OCI-LY7 (cell line): ENCODE results near the gene MRPL33. TPM values are rescaled to one million over a fixed set of nuclear protein-coding genes. Genes with fewer than 3 reads are reported as not detected.

Experiments
- BruUV-seq: library from RNA; stranded (reverse); fragments of 400-500 nt; replicated peaks from 2 replicates; lab custom pipeline; 2021; lab: Mats Ljungman, UMichigan
- CTCF ChIA-PET: fragments of 300-600 bp; sonication (Branson Sonifier 250); formaldehyde crosslinking; loops from one replicate; lab custom pipeline; 2022; ENCODE audit warnings: antibody characterized with exemption; ENCODE audit not compliant: unreplicated experiment; lab: Charles Lee
- POLR2A ChIA-PET: fragments of 300-600 bp; sonication (Branson Sonifier 250); formaldehyde crosslinking; loops from one replicate; lab custom pipeline; 2022; ENCODE audit warnings: antibody characterized with exemption; lab: Charles Lee
- DNase-seq: peaks from one replicate; pipeline ENCODE4 v3.0.0-alpha.2; 2015; ENCODE audit warnings: low spot score
- H2AFZ ChIP-seq: fragments of 200-600 bp; sonication (generic), shearing (Covaris generic); 2 replicates; pipeline ENCODE4 v1.6.1; 2014; ENCODE audit warnings: mild to moderate bottlenecking, antibody characterized with exemption, low read length, moderate library complexity
- H3K27ac ChIP-seq: fragments of 200-600 bp; sonication (generic); 2 replicates; pipeline ENCODE4 v1.5.1; 2014; ENCODE audit warnings: mixed run types, low read depth, mild to moderate bottlenecking, moderate library complexity, low read length, inconsistent platforms; ENCODE audit not compliant: poor library complexity, severe bottlenecking
- H3K36me3 ChIP-seq: fragments of 200-600 bp; sonication (generic); 2 replicates; pipeline ENCODE4 v1.6.1; 2014; ENCODE audit warnings: mild to moderate bottlenecking, antibody characterized with exemption, low read length, moderate library complexity, mixed read lengths; ENCODE audit not compliant: insufficient read depth
- H3K4me1 ChIP-seq: fragments of 200-600 bp; sonication (generic); 2 replicates; pipeline ENCODE4 v1.5.1; 2014; ENCODE audit warnings: mild to moderate bottlenecking, low read length; ENCODE audit not compliant: insufficient read depth, poor library complexity, severe bottlenecking
- H3K4me2 ChIP-seq: fragments of 200-600 bp; sonication (generic); 2 replicates; pipeline ENCODE4 v1.6.1; 2014; ENCODE audit warnings: mild to moderate bottlenecking, low read length
- H3K4me3 ChIP-seq: fragments of 200-600 bp; sonication (generic); 2 replicates; pipeline ENCODE4 v1.5.1; 2014; ENCODE audit warnings: mild to moderate bottlenecking, low read depth, low read length; ENCODE audit not compliant: poor library complexity, severe bottlenecking
- H3K79me2 ChIP-seq: fragments of 200-600 bp; sonication (generic); 2 replicates; pipeline ENCODE4 v1.6.1; 2016; ENCODE audit warnings: low read depth, mild to moderate bottlenecking, low read length, moderate library complexity, mixed read lengths; ENCODE audit not compliant: insufficient read depth
- H3K9me2 ChIP-seq: fragments of 200-600 bp; sonication (generic); 2 replicates; pipeline ENCODE4 v1.6.1; 2016; ENCODE audit warnings: mild to moderate bottlenecking, low read length, mixed read lengths; ENCODE audit not compliant: insufficient read depth
- H3K9me3 ChIP-seq: fragments of 200-600 bp; sonication (generic); 2 replicates; pipeline ENCODE4 v1.6.1; 2014; ENCODE audit warnings: mild to moderate bottlenecking, mixed run types, low read length, mixed read lengths
- H4K20me1 ChIP-seq: fragments of 200-600 bp; sonication (generic); 2 replicates; pipeline ENCODE4 v1.6.1; 2014; ENCODE audit warnings: mild to moderate bottlenecking, antibody characterized with exemption, low read length, moderate library complexity, mixed read lengths; ENCODE audit not compliant: insufficient read depth
- EZH2phosphoT487 ChIP-seq: fragments of 200-600 bp; sonication (generic); IDR thresholded peaks from 2 replicates; pipeline ENCODE4 v1.6.1; 2018; ENCODE audit warnings: low read depth, borderline replicate concordance, mild to moderate bottlenecking, mixed run types, antibody characterized with exemption, low read length, moderate library complexity, mixed read lengths
- intact Hi-C: fragments of 100-400 bp; cut with micrococcal nuclease; formaldehyde crosslinking; loops from one replicate; pipeline ENCODE4 v1.10.0; 2022; ENCODE audit not compliant: unreplicated experiment
- total RNA-seq, 2 experiments: library from RNA; depleted of rRNA in 1 of 2; stranded (reverse); fragments of >200 nt in 1 of 2; shearing (Covaris generic) in 1 of 2; gene quantifications; 2 replicates each; pipeline ENCODE4 v1.2.3, GENCODE V29; 2014 to 2022
- TF ChIP-seq, protein P1 (sequence below): fragments of 200-600 bp; sonication (generic); conservative IDR thresholded peaks from 2 replicates; pipeline ENCODE4 v1.5.1; 2014; ENCODE audit warnings: mild to moderate bottlenecking, antibody characterized with exemption, low read length, moderate library complexity, mixed read lengths

MRPL33 gene
- total RNA-seq, 2 experiments from 2014 or later = 43.8 to 51.2 TPM

DNA sequence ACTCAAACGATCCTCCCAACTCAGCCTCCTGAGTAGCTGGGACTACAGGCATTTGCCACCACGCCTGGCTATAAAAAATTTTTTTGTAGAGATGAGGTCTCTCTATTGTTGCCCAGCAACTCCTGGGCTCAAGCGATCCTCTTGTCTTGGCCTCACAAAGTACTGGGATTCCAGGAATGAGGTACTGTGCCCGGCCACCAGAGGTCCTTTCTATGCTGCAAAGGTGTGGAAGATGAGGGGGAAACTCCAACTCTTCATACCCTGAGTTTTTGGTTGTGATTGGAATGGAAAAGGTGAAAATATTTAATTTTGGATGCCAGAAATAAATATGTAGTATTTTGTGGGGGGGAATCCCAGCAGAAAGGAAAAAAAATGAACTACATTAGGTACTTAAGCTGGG is 36.0 kb downstream of the MRPL33 start:
- no peak overlapping the region for H3K4me3 ChIP-seq
- DNase-seq = peak; percentile 3
- no peak overlapping the region for H3K4me2 ChIP-seq
- H3K27ac ChIP-seq = no peak overlapping the region
- POLR2A ChIA-PET = no interaction called here
- intact Hi-C loops = no loop called here
- no peaks in the 10 kb centered on the region for H4K20me1 ChIP-seq
- no TSS peak for BruUV-seq
- no peaks in the 10 kb centered on the region for H3K79me2 ChIP-seq
- H3K9me3 ChIP-seq = no peaks in the 10 kb centered on the region
- no peaks in the 10 kb centered on the region for H3K9me2 ChIP-seq
- no peak for TF ChIP-seq EZH2phosphoT487
- TF ChIP-seq, protein P1, sequence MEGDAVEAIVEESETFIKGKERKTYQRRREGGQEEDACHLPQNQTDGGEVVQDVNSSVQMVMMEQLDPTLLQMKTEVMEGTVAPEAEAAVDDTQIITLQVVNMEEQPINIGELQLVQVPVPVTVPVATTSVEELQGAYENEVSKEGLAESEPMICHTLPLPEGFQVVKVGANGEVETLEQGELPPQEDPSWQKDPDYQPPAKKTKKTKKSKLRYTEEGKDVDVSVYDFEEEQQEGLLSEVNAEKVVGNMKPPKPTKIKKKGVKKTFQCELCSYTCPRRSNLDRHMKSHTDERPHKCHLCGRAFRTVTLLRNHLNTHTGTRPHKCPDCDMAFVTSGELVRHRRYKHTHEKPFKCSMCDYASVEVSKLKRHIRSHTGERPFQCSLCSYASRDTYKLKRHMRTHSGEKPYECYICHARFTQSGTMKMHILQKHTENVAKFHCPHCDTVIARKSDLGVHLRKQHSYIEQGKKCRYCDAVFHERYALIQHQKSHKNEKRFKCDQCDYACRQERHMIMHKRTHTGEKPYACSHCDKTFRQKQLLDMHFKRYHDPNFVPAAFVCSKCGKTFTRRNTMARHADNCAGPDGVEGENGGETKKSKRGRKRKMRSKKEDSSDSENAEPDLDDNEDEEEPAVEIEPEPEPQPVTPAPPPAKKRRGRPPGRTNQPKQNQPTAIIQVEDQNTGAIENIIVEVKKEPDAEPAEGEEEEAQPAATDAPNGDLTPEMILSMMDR = peak; percentile 60
- no peak overlapping the region for H2AFZ ChIP-seq
- CTCF ChIA-PET = interaction anchor here (0.7 kb wide), 1 partner anchor 512 kb away, joined by 3 read pairs; no protein-coding TSS in a partner anchor
- H3K36me3 ChIP-seq = no peaks in the 10 kb centered on the region
- H3K4me1 ChIP-seq = no peaks in the 10 kb centered on the region

DNA sequence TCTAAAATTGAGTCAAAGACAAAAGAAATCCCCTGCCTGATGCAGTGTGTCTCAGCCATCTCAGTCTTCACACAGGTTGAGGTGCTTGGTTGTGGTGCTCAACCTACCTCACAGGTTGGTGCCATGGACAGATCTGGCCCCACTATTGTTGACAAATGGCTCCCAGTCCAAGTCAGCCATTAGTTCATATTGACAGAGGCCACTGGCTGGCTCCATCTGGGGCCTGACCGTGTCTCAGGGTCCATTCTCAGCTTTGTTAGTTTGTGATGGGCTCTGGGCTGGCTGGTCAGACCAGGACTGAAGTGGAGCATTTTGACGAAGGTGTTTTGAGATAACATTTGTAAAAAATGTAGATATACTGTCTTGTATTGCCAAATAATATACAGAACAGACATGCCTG is 36.9 kb downstream of the MRPL33 start:
- no peaks in the 10 kb centered on the region for H3K9me2 ChIP-seq
- TF ChIP-seq, protein P1 = no peak
- TF ChIP-seq EZH2phosphoT487 = no peak
- intact Hi-C loops = no loop called here
- H3K36me3 ChIP-seq = no peaks in the 10 kb centered on the region
- ChIA-PET POLR2A (interaction anchor here (0.6 kb wide), 1 partner anchor 22 kb away, joined by 3 read pairs; no protein-coding TSS in a partner anchor), CTCF (no interaction called here)
- H2AFZ ChIP-seq = no peak overlapping the region
- H3K27ac ChIP-seq = no peak overlapping the region
- no peak overlapping the region for H3K4me2 ChIP-seq
- no peak overlapping the region for H3K4me3 ChIP-seq
- no peaks in the 10 kb centered on the region for H3K79me2 ChIP-seq
- no peaks in the 10 kb centered on the region for H4K20me1 ChIP-seq
- H3K9me3 ChIP-seq = no peaks in the 10 kb centered on the region
- H3K4me1 ChIP-seq = no peaks in the 10 kb centered on the region
- no peak for DNase-seq
- BruUV-seq = no TSS peak

DNA sequence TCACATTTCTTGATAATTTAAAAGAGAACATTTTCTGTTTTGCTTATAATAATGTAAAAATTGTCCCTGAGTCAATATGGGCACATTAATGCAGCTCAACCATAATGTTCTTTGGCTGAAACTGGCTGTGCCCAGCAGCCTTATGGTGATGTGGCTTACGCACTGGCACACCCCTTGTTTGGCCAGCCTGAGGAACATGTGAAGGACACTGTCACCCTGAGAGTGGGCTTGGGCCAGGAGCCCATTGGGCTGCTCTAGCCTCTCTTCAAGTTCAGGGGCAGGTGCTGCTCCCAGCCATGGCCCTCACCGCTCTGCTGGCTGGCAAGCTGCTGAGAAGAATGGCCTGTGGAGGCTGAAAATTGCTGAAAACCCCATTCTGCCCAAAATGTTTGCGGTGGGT is 37.5 kb downstream of the MRPL33 start:
- BruUV-seq = no TSS peak
- no peaks in the 10 kb centered on the region for H3K4me1 ChIP-seq
- H3K9me2 ChIP-seq = no peaks in the 10 kb centered on the region
- CTCF ChIA-PET = no interaction called here
- H3K36me3 ChIP-seq = no peaks in the 10 kb centered on the region
- H4K20me1 ChIP-seq = no peaks in the 10 kb centered on the region
- intact Hi-C loops = no loop called here
- H3K27ac ChIP-seq = no peak overlapping the region
- H3K79me2 ChIP-seq = no peaks in the 10 kb centered on the region
- H3K4me3 ChIP-seq = no peak overlapping the region
- TF ChIP-seq, protein P1 = no peak
- no peak for TF ChIP-seq EZH2phosphoT487
- POLR2A ChIA-PET = interaction anchor here (0.6 kb wide), 1 partner anchor 21 kb away, joined by 3 read pairs; no protein-coding TSS in a partner anchor
- H2AFZ ChIP-seq = no peak overlapping the region
- no peaks in the 10 kb centered on the region for H3K9me3 ChIP-seq
- no peak for DNase-seq
- H3K4me2 ChIP-seq = no peak overlapping the region
